Kidney epithelial cell (primary cell): ENCODE results near the gene TMEM9. TPM values are rescaled to one million over a fixed set of nuclear protein-coding genes. Genes with fewer than 3 reads are reported as not detected.
A peak's percentile ranks its signal among the peaks of the same experiment; 100 is the strongest.

Experiments used
- DNase-seq: peaks from one replicate; pipeline ENCODE4 v3.0.0-alpha.2; 2010; ENCODE audit warnings: low read depth
- H3K27me3 ChIP-seq: 2 replicates; pipeline ENCODE4 v1.6.0; 2011; ENCODE audit warnings: low read length; ENCODE audit not compliant: control insufficient read depth, insufficient read depth
- H3K36me3 ChIP-seq: 2 replicates; pipeline ENCODE4 v1.5.1; 2011; ENCODE audit warnings: low read length; ENCODE audit not compliant: control insufficient read depth, insufficient read depth
- H3K4me3 ChIP-seq: 2 replicates; pipeline ENCODE4 v1.5.1; 2011; ENCODE audit warnings: low read depth, mild to moderate bottlenecking, control low read depth, low read length
- total RNA-seq: library from RNA; depleted of rRNA; stranded (reverse); fragments of >200 nt; gene quantifications from 2 replicates; pipeline ENCODE4 v1.2.3, GENCODE V29; 2015
- TF ChIP-seq, protein P1 (sequence below): IDR thresholded peaks from 2 replicates; pipeline ENCODE4 v1.5.1; 2011; ENCODE audit warnings: mild to moderate bottlenecking, moderate library complexity, low read length, control low read depth, inconsistent platforms; ENCODE audit not compliant: insufficient read depth, poor library complexity, severe bottlenecking

The TMEM9 gene
- total RNA-seq, 1 donor from 2014 or later, result 103 TPM

DNA sequence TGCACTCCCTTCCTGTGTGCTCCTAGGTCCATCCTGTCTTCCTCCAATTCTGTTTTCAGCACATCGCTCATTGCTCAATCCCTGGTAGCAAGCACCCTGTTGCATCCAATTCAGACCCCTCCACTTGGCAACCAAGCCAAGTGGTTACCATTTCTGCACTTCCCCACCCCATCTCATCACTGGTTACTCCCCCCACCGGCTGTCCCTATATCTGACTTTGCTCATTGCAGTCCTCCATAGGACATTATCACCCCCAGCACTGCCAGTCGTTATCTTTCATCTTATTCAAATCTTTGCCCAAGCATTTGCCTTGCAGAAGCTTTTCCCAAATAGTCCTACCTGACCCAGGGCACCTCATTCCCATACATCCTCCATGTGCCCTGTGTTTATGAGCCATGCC is 2.1 kb upstream of the TMEM9 start:
- DNase-seq, result no peak
- TF ChIP-seq, protein P1, sequence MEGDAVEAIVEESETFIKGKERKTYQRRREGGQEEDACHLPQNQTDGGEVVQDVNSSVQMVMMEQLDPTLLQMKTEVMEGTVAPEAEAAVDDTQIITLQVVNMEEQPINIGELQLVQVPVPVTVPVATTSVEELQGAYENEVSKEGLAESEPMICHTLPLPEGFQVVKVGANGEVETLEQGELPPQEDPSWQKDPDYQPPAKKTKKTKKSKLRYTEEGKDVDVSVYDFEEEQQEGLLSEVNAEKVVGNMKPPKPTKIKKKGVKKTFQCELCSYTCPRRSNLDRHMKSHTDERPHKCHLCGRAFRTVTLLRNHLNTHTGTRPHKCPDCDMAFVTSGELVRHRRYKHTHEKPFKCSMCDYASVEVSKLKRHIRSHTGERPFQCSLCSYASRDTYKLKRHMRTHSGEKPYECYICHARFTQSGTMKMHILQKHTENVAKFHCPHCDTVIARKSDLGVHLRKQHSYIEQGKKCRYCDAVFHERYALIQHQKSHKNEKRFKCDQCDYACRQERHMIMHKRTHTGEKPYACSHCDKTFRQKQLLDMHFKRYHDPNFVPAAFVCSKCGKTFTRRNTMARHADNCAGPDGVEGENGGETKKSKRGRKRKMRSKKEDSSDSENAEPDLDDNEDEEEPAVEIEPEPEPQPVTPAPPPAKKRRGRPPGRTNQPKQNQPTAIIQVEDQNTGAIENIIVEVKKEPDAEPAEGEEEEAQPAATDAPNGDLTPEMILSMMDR, result no peak
- H3K4me3 ChIP-seq, result no peak overlapping the region
- H3K27me3 ChIP-seq, result no peaks in the 10 kb centered on the region
- H3K36me3 ChIP-seq, result no peaks in the 10 kb centered on the region

DNA sequence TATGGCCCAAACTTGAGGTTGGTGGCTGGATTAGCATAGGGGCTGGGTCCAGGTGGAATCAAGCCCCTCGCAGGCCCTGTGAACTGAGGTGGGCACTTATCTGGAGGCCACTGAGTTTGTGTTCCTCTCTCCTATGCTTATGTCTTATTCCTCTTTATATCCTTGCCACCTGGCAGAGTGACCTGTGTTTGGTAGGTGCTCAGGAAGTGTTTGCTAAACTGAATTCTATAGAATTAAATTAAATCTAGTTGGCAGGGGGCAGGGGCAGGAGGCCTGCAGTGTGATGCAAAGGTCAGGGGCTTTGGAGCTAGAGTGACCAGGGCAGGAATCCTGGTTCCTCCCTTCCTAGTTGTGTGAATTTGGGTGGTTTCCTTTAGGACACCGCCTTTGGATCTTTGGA is 1.1 kb upstream of the TMEM9 start:
- Histone ChIP-seq H3K27me3 (no peaks in the 10 kb centered on the region), H3K36me3 (no peaks in the 10 kb centered on the region), H3K4me3 (no peak overlapping the region)
- TF ChIP-seq, protein P1, result no peak
- no peak for DNase-seq

DNA sequence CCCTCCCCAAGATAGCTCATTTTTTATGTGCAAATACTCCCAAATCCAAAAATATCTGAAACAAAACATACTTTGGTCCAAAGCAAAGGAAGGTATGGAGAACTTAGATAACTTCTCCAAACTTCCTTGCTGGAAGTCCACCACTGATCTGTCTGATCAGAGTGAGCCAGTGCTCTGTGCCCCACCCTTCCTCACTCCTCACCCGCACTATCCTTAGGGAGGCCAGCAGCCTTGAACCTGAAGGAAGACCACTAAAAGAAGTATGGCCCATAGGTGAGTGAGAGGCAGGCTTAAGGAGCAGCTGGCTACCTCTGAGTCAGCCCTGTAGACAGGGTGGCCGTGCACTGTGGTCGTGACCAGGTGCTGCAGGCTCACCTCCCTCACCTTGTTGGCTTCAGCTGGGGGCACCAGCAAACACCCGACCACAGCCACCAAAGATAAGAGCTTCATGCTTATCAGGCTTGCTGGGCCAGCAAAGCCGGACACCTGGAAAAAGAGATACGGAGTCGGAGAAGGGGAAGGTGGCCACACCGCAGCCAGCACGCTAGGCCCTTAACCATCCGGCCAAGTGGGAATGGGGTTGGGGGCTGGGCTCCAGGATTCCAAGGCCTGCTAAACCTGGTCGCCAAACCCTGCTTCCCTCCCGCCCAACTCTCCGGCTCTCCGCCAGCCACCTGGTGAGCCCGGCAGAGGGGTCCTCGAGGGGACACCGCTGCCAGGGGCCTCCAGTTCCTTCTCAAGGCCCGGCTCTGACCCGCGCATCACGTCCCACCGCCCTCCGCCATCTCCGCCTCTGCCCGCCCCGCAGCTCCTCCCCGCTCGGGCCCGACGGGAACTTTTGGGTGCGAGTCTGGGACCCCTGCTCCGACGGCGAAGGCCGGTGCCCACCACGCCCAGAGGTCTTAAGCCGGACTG is 543 bp downstream of the TMEM9 start:
- Histone ChIP-seq H3K36me3 (no peaks in the 10 kb centered on the region), H3K27me3 (no peaks in the 10 kb centered on the region), H3K4me3 (peak overlapping the region; percentile 87)
- TF ChIP-seq, protein P1, result no peak
- no peak for DNase-seq

DNA sequence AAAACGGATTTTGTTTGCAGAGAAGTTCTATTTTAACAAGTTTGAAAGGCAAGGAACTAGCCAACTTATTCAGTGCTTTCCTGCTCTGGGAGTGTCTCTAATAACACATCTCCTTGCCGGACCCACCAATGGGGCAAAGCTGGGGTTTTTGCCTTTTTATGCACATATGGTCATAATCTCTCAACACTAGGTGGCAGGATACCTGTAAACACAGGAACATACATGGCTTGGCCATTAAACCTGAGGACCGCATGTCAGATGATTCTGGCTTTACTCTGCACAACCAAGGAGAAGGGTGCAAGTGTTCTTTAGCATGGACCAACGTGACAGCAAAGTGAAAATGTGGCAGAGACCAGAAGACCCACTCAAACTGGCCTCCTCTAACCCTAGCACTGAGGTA is 4.9 kb downstream of the TMEM9 start:
- Histone ChIP-seq H3K36me3 (peaks cover 2% of the 10 kb centered on the region), H3K27me3 (no peaks in the 10 kb centered on the region), H3K4me3 (no peak overlapping the region)
- DNase-seq, result no peak
- TF ChIP-seq, protein P1, result peak; percentile 53

DNA sequence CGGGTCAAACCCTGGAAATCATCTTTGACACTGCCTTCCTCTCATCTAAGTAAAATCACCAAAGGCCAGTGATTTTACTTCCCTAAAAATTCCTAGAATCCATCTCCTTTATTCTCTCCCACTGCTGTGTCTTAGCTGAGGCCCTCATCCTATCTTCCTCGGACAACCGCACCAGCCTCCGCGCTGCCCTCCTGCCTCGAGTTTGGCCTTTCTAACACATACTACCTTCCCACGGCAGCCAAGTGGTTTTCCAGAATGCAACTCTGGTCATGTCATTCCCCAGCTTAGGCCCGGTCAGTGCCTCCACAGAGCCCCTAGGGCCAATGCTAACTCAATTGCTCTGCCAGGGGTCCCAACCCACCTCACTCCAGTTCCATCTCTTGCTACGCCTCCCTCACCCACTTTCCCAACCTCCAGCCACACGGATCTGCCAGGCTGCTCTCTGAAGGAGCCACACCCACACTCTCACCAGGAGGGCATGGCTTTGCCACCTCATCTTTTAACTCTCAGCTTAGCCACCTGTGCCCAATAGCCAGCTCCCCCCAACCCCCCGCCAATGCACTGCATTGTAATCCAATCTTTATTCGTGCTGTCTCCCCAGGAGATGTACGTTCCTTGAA is 6.8 kb downstream of the TMEM9 start:
- DNase-seq, result no peak
- Histone ChIP-seq H3K27me3 (no peaks in the 10 kb centered on the region), H3K36me3 (peaks cover 5% of the 10 kb centered on the region), H3K4me3 (no peak overlapping the region)
- TF ChIP-seq, protein P1, result no peak
